Transverse colon (tissue), 4 donors: ENCODE measurements around the gene SEL1L3.

ENCODE experiments used
- EP300 ChIP-seq: sonication (generic); formaldehyde crosslinking; IDR thresholded peaks from one replicate; pipeline ENCODE4 v1.6.1; 2017; ENCODE audit warnings: antibody characterized with exemption, low read depth
- POLR2A ChIP-seq: fragments of 450-650 bp; IDR thresholded peaks from one replicate; pipeline ENCODE4 v1.6.1; 2016; ENCODE audit warnings: antibody characterized with exemption, mild to moderate bottlenecking, moderate library complexity
- POLR2AphosphoS5 ChIP-seq, 3 donors: sonication (generic); formaldehyde crosslinking; IDR thresholded peaks; one replicate each; pipeline ENCODE4 v1.6.1; 2016; ENCODE audit warnings: antibody characterized with exemption in 3 of 3
- TF ChIP-seq, protein P1 (sequence below), 5 experiments: fragments of 200-600 bp in 3 of 5; fragments of 450-650 bp in 2 of 5; sonication (generic) in 3 of 5; IDR thresholded peaks; 1 replicate in 2 of 5; 2 replicates in 3 of 5; pipeline ENCODE4 v1.5.1; 2016 to 2017; ENCODE audit warnings: antibody characterized with exemption in 5 of 5, inconsistent platforms in 3 of 5, mild to moderate bottlenecking in 2 of 5, moderate library complexity in 1 of 5

- TF ChIP-seq, protein P1, sequence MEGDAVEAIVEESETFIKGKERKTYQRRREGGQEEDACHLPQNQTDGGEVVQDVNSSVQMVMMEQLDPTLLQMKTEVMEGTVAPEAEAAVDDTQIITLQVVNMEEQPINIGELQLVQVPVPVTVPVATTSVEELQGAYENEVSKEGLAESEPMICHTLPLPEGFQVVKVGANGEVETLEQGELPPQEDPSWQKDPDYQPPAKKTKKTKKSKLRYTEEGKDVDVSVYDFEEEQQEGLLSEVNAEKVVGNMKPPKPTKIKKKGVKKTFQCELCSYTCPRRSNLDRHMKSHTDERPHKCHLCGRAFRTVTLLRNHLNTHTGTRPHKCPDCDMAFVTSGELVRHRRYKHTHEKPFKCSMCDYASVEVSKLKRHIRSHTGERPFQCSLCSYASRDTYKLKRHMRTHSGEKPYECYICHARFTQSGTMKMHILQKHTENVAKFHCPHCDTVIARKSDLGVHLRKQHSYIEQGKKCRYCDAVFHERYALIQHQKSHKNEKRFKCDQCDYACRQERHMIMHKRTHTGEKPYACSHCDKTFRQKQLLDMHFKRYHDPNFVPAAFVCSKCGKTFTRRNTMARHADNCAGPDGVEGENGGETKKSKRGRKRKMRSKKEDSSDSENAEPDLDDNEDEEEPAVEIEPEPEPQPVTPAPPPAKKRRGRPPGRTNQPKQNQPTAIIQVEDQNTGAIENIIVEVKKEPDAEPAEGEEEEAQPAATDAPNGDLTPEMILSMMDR (IDR thresholded peaks at IDR 0.05), result no peak
- no peak for TF ChIP-seq POLR2A
- TF ChIP-seq POLR2AphosphoS5 (IDR thresholded peaks at IDR 0.05), result no peak
- no peak for TF ChIP-seq EP300
Measured at GRCh38 chr4:25728886-25729285, 133.9 kb downstream of the SEL1L3 start.
